ENCODE results near the gene NFIC. TPM values are rescaled to one million over a fixed set of nuclear protein-coding genes. Genes with fewer than 3 reads are reported as not detected.

The NFIC gene
- total RNA-seq, 1 donor from 2014 or later = 38.3 TPM

DNA sequence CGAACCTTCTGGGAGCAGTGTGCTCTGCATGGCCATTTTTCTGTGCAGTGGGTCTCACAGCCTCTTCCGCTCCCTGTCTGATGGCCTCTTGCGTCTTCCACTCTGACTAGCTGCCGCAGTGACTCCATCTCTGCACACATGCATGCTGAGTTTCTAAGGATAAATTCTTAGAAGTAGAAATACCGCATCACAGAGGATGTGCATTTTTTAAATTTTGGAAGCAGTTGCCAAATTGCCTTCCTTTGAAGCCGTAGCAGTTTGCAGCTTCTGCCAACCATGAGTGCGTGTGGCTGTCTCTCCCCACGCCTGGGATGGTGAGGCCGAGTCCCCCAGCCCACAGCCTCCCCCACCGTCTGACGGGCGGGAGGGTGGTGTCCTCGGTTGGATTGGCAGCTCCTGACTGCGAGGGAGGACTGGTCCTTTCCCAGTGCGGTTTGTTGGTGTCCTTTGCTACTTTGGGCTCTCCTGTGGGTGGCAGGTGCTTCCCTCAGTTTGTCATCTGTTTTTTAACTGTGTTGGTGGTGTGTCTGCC lies 149.6 kb downstream of the NFIC start:
- Mint-ChIP-seq H3K36me3 (ENCODE audit: low read depth, unreplicated experiment) (peaks cover 3% of the 10 kb centered on the region), H3K27me3 (ENCODE audit: low read depth, unreplicated experiment) (no peaks in the 10 kb centered on the region), H3K27ac (ENCODE audit: unreplicated experiment) (no peak overlapping the region), H3K4me1 (ENCODE audit: low read depth, unreplicated experiment) (peaks cover 13% of the 10 kb centered on the region), H3K4me3 (ENCODE audit: unreplicated experiment) (no peak overlapping the region), H3K9me3 (ENCODE audit: unreplicated experiment) (no peaks in the 10 kb centered on the region)
- Histone ChIP-seq H3K79me2 (ENCODE audit: insufficient read depth, low read length) (peaks cover 100% of the 10 kb centered on the region), H3K36me3 (ENCODE audit: insufficient read depth, low read length) (peaks cover under 1% of the 10 kb centered on the region), H2AFZ (ENCODE audit: low read depth, low read length) (no peak overlapping the region), H4K20me1 (ENCODE audit: insufficient read depth, low read length) (peaks cover 100% of the 10 kb centered on the region), H3K9ac (ENCODE audit: low read length) (no peak overlapping the region), H3K4me1 (ENCODE audit: insufficient read depth, low read length) (peaks cover 12% of the 10 kb centered on the region), H3K27ac (ENCODE audit: low read depth, low read length) (no peak overlapping the region), H3K4me3 (ENCODE audit: insufficient read depth, low read depth, low read length) (no peak overlapping the region), H3K27me3 (ENCODE audit: insufficient read depth, low read length) (no peaks in the 10 kb centered on the region), H3K9me3 (ENCODE audit: insufficient read depth, low read depth, low read length) (no peaks in the 10 kb centered on the region), H3K4me2 (ENCODE audit: low read length) (no peak overlapping the region)
- TF ChIP-seq, protein P1, sequence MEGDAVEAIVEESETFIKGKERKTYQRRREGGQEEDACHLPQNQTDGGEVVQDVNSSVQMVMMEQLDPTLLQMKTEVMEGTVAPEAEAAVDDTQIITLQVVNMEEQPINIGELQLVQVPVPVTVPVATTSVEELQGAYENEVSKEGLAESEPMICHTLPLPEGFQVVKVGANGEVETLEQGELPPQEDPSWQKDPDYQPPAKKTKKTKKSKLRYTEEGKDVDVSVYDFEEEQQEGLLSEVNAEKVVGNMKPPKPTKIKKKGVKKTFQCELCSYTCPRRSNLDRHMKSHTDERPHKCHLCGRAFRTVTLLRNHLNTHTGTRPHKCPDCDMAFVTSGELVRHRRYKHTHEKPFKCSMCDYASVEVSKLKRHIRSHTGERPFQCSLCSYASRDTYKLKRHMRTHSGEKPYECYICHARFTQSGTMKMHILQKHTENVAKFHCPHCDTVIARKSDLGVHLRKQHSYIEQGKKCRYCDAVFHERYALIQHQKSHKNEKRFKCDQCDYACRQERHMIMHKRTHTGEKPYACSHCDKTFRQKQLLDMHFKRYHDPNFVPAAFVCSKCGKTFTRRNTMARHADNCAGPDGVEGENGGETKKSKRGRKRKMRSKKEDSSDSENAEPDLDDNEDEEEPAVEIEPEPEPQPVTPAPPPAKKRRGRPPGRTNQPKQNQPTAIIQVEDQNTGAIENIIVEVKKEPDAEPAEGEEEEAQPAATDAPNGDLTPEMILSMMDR (IDR thresholded peaks at IDR 0.05; ENCODE audit: insufficient read depth, low read depth, low read length) = no peak
- TF ChIP-seq EZH2 (IDR thresholded peaks at IDR 0.05; ENCODE audit: insufficient read depth, low read length) = no peak
- DNase-seq (ENCODE audit: low read depth) (peak; percentile 54), FAIRE-seq (no peak)

DNA sequence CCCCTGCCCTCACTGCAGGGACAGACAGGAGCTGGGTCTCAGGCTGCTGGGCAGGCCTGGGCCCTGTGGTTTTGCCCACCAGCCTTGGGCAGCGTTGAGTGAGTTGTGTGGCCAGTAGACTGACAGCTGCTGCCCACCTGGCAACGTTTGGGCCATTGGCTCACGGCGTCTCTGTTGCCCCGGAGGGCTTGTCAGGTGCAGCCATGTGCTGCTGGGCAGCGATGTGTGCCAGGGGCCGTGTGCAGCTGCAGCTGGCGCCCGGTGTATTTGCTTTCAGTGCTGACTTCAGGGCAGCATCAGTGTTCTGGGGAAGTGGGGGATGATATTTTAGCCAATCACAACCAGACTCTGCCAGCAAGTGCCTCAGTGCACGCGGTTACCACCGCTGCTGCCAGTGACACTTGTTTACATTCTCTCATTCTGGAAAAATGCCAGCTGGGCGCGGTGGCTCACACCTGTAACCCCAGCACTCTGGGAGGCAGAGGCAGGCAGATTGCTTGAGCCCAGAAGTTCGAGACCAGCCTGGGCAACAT lies 150.4 kb downstream of the NFIC start:
- H3K36me3 Mint-ChIP-seq (ENCODE audit: low read depth, unreplicated experiment) = peaks cover 5% of the 10 kb centered on the region
- peaks cover 12% of the 10 kb centered on the region for H3K4me1 ChIP-seq (ENCODE audit: insufficient read depth, low read length)
- H3K9me3 Mint-ChIP-seq (ENCODE audit: unreplicated experiment) = no peaks in the 10 kb centered on the region
- peaks cover 2% of the 10 kb centered on the region for H3K36me3 ChIP-seq (ENCODE audit: insufficient read depth, low read length)
- no peak overlapping the region for H2AFZ ChIP-seq (ENCODE audit: low read depth, low read length)
- H3K4me2 ChIP-seq (ENCODE audit: low read length) = no peak overlapping the region
- peaks cover 98% of the 10 kb centered on the region for H4K20me1 ChIP-seq (ENCODE audit: insufficient read depth, low read length)
- H3K79me2 ChIP-seq (ENCODE audit: insufficient read depth, low read length) = peaks cover 100% of the 10 kb centered on the region
- H3K4me1 Mint-ChIP-seq (ENCODE audit: low read depth, unreplicated experiment) = peaks cover 16% of the 10 kb centered on the region
- H3K27me3 ChIP-seq (ENCODE audit: insufficient read depth, low read length) = no peaks in the 10 kb centered on the region
- TF ChIP-seq, protein P1 (IDR thresholded peaks at IDR 0.05; ENCODE audit: insufficient read depth, low read depth, low read length) = no peak
- no peak for TF ChIP-seq EZH2 (IDR thresholded peaks at IDR 0.05; ENCODE audit: insufficient read depth, low read length)
- no peaks in the 10 kb centered on the region for H3K27me3 Mint-ChIP-seq (ENCODE audit: low read depth, unreplicated experiment)
- H3K9me3 ChIP-seq (ENCODE audit: insufficient read depth, low read depth, low read length) = no peaks in the 10 kb centered on the region
- FAIRE-seq (no peak), DNase-seq (ENCODE audit: low read depth) (no peak)
- no peak overlapping the region for H3K4me3 Mint-ChIP-seq (ENCODE audit: unreplicated experiment)
- H3K27ac ChIP-seq (ENCODE audit: low read depth, low read length) = no peak overlapping the region
- no peak overlapping the region for H3K27ac Mint-ChIP-seq (ENCODE audit: unreplicated experiment)
- H3K4me3 ChIP-seq (ENCODE audit: insufficient read depth, low read depth, low read length) = no peak overlapping the region
- no peak overlapping the region for H3K9ac ChIP-seq (ENCODE audit: low read length)

DNA sequence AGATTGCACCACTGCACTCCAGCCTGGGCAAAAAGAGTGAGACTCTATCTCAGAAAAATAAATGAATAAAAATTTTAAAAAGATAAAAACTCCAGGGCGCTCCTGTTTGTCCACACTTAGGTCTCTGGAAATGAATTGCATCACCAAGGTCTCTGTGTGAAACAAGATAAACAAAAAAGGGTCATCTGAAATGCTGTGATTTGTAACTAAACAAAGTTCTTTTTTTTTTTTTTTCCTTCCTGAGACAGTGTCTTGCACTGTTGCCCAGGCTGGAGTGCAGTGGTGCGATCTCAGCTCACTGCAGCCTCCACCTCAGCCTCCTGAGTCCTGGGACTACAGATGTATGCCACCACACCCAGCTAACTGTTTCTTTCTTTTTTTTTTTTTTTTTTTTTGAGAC lies 151.3 kb downstream of the NFIC start:
- Mint-ChIP-seq H3K4me3 (ENCODE audit: unreplicated experiment) (no peak overlapping the region), H3K27me3 (ENCODE audit: low read depth, unreplicated experiment) (no peaks in the 10 kb centered on the region), H3K4me1 (ENCODE audit: low read depth, unreplicated experiment) (peaks cover 16% of the 10 kb centered on the region), H3K36me3 (ENCODE audit: low read depth, unreplicated experiment) (peaks cover 5% of the 10 kb centered on the region), H3K27ac (ENCODE audit: unreplicated experiment) (no peak overlapping the region), H3K9me3 (ENCODE audit: unreplicated experiment) (no peaks in the 10 kb centered on the region)
- Histone ChIP-seq H3K79me2 (ENCODE audit: insufficient read depth, low read length) (peaks cover 100% of the 10 kb centered on the region), H3K9ac (ENCODE audit: low read length) (no peak overlapping the region), H3K36me3 (ENCODE audit: insufficient read depth, low read length) (peaks cover 2% of the 10 kb centered on the region), H2AFZ (ENCODE audit: low read depth, low read length) (no peak overlapping the region), H4K20me1 (ENCODE audit: insufficient read depth, low read length) (peaks cover 98% of the 10 kb centered on the region), H3K4me1 (ENCODE audit: insufficient read depth, low read length) (peaks cover 12% of the 10 kb centered on the region), H3K9me3 (ENCODE audit: insufficient read depth, low read depth, low read length) (no peaks in the 10 kb centered on the region), H3K27me3 (ENCODE audit: insufficient read depth, low read length) (no peaks in the 10 kb centered on the region), H3K27ac (ENCODE audit: low read depth, low read length) (no peak overlapping the region), H3K4me2 (ENCODE audit: low read length) (no peak overlapping the region), H3K4me3 (ENCODE audit: insufficient read depth, low read depth, low read length) (no peak overlapping the region)
- FAIRE-seq = no peak
- no peak for DNase-seq (ENCODE audit: low read depth)
- TF ChIP-seq, protein P1 (IDR thresholded peaks at IDR 0.05; ENCODE audit: insufficient read depth, low read depth, low read length) = no peak
- TF ChIP-seq EZH2 (IDR thresholded peaks at IDR 0.05; ENCODE audit: insufficient read depth, low read length) = no peak

Data from astrocyte (in vitro differentiated cells and primary cell).